ENCODE measurements around the gene PLA2G3.

DNA sequence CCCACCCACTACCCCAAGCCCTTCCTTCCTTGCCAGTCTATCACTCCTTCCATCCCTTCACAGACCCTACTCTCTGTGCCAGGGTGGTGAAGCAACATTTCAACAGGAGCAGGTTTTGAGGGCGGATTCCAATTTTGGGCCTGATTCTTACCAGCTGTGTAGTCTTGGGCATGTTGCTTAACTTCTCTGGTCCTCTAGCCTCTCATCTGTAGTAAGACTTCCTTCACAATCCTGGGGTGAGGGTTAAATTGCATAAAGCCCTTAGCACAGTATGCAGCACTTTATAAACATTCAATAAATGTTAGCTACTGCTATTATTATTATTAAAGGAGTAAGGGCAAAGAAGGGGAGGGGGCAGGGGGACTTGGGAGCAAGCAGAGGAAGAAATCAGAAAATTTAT, 14.7 kb upstream of the PLA2G3 start:
- TF ChIP-seq, protein P1, sequence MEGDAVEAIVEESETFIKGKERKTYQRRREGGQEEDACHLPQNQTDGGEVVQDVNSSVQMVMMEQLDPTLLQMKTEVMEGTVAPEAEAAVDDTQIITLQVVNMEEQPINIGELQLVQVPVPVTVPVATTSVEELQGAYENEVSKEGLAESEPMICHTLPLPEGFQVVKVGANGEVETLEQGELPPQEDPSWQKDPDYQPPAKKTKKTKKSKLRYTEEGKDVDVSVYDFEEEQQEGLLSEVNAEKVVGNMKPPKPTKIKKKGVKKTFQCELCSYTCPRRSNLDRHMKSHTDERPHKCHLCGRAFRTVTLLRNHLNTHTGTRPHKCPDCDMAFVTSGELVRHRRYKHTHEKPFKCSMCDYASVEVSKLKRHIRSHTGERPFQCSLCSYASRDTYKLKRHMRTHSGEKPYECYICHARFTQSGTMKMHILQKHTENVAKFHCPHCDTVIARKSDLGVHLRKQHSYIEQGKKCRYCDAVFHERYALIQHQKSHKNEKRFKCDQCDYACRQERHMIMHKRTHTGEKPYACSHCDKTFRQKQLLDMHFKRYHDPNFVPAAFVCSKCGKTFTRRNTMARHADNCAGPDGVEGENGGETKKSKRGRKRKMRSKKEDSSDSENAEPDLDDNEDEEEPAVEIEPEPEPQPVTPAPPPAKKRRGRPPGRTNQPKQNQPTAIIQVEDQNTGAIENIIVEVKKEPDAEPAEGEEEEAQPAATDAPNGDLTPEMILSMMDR (IDR thresholded peaks at IDR 0.05; ENCODE audit: borderline replicate concordance, extremely low read depth, low read length, poor library complexity, severe bottlenecking) = no peak
- TF ChIP-seq EZH2 (IDR thresholded peaks at IDR 0.05; ENCODE audit: borderline replicate concordance, low read depth, low read length, severe bottlenecking) = no peak

Measured in DND-41 (cell line).